GM23338 (cell line): ENCODE data around the gene HLA-G. TPM values are rescaled to one million over a fixed set of nuclear protein-coding genes. Genes with fewer than 3 reads are reported as not detected.
A peak's percentile ranks its signal among the peaks of the same experiment; 100 is the strongest.

Experiments
- ATAC-seq: fragments of 200-7000 bp; cut with Tn5 transposase; 3 replicates; pipeline ENCODE4 v1.9.1; 2020
- DNase-seq: peaks from one replicate; pipeline ENCODE4 v3.0.0-alpha.2; 2015; ENCODE audit warnings: low spot score
- H2AFZ ChIP-seq: fragments of 200-600 bp; sonication (generic); 2 replicates; pipeline ENCODE4 v1.8.0; 2016; ENCODE audit warnings: antibody characterized with exemption, mild to moderate bottlenecking, moderate library complexity
- H3F3A ChIP-seq: fragments of 200-600 bp; sonication (generic); replicated peaks from 2 replicates; pipeline ENCODE4 v1.8.0; 2017; ENCODE audit warnings: antibody characterized with exemption, mixed run types, low read depth
- H3K27ac ChIP-seq: fragments of 200-600 bp; sonication (generic); 2 replicates; pipeline ENCODE4 v1.6.1; 2016; ENCODE audit warnings: low read depth
- H3K27me3 ChIP-seq: fragments of 200-600 bp; sonication (generic); 2 replicates; pipeline ENCODE4 v1.8.0; 2016; ENCODE audit warnings: mild to moderate bottlenecking, mixed run types, moderate library complexity; ENCODE audit not compliant: insufficient read depth
- H3K36me3 ChIP-seq: fragments of 200-600 bp; sonication (generic); 2 replicates; pipeline ENCODE4 v1.8.0; 2016; ENCODE audit warnings: mild to moderate bottlenecking; ENCODE audit not compliant: insufficient read depth
- H3K4me1 ChIP-seq: fragments of 200-600 bp; sonication (generic); 2 replicates; pipeline ENCODE4 v1.8.0; 2016; ENCODE audit warnings: mild to moderate bottlenecking, moderate library complexity; ENCODE audit not compliant: insufficient read depth
- H3K4me2 ChIP-seq: fragments of 200-600 bp; sonication (generic); 2 replicates; pipeline ENCODE4 v1.7.1; 2017; ENCODE audit warnings: mixed run types
- H3K4me3 ChIP-seq: fragments of 200-600 bp; sonication (generic); 2 replicates; pipeline ENCODE4 v1.6.1; 2016; ENCODE audit warnings: mixed run types
- H3K79me2 ChIP-seq: fragments of 200-600 bp; sonication (generic); replicated peaks from 2 replicates; pipeline ENCODE4 v1.8.0; 2017; ENCODE audit warnings: mild to moderate bottlenecking; ENCODE audit not compliant: insufficient read depth
- H3K9me2 ChIP-seq: fragments of 200-600 bp; sonication (generic); 2 replicates; pipeline ENCODE4 v1.8.0; 2017; ENCODE audit not compliant: insufficient read depth
- H4K20me1 ChIP-seq: fragments of 200-600 bp; sonication (generic); replicated peaks from 2 replicates; pipeline ENCODE4 v1.8.0; 2017; ENCODE audit warnings: mild to moderate bottlenecking; ENCODE audit not compliant: insufficient read depth
- H3K27ac Mint-ChIP-seq: 2 replicates; pipeline ENCODE4 v1.8.0; 2020; ENCODE audit warnings: inconsistent platforms, mild to moderate bottlenecking, moderate library complexity, mixed read lengths
- H3K27me3 Mint-ChIP-seq: 3 replicates; pipeline ENCODE4 v1.8.0; 2022; ENCODE audit warnings: low read depth, mild to moderate bottlenecking, moderate library complexity, mixed read lengths, inconsistent platforms; ENCODE audit not compliant: insufficient read depth, poor library complexity
- H3K36me3 Mint-ChIP-seq: 3 replicates; pipeline ENCODE4 v1.8.0; 2021; ENCODE audit warnings: low read depth, mild to moderate bottlenecking, inconsistent platforms, moderate library complexity, mixed read lengths
- H3K4me1 Mint-ChIP-seq: 3 replicates; pipeline ENCODE4 v1.8.0; 2020; ENCODE audit warnings: mild to moderate bottlenecking, inconsistent platforms, mixed read lengths
- H3K4me3 Mint-ChIP-seq: 3 replicates; pipeline ENCODE4 v1.8.0; 2021; ENCODE audit warnings: moderate library complexity, mild to moderate bottlenecking, inconsistent platforms, mixed read lengths
- H3K9me3 Mint-ChIP-seq: 3 replicates; pipeline ENCODE4 v1.8.0; 2020; ENCODE audit warnings: moderate library complexity, mild to moderate bottlenecking, inconsistent platforms, mixed read lengths
- EZH2phosphoT487 ChIP-seq: fragments of 200-600 bp; sonication (generic); IDR thresholded peaks from one replicate; pipeline ENCODE4 v1.8.1; 2018; ENCODE audit warnings: antibody characterized with exemption; ENCODE audit not compliant: unreplicated experiment
- JUNB ChIP-seq: IDR thresholded peaks from one replicate; pipeline ENCODE4 v1.6.1; 2016; ENCODE audit warnings: antibody characterized with exemption; ENCODE audit not compliant: unreplicated experiment
- POLR2AphosphoS5 ChIP-seq: IDR thresholded peaks from 2 replicates; pipeline ENCODE4 v1.6.1; 2016; ENCODE audit warnings: antibody characterized with exemption, low read depth
- ZNF114 ChIP-seq: fragments of 250-450 bp; sonication (Bioruptor Pico); IDR thresholded peaks from 2 replicates; pipeline ENCODE4 v1.5.0; 2020; ENCODE audit warnings: mild to moderate bottlenecking, moderate library complexity
- polyA plus RNA-seq: library from polyadenylated mRNA; unstranded; fragments of >200 nt; fragmentation: Nextera tagmentation; extraction: Ambion mirVana; gene quantifications from 2 replicates; pipeline ENCODE4 v1.2.1, GENCODE V29; 2016
- total RNA-seq: library from RNA; depleted of rRNA; stranded (reverse); fragments of >200 nt; shearing (Covaris generic); gene quantifications from 2 replicates; pipeline ENCODE4 v1.2.3, GENCODE V29; 2014
- TF ChIP-seq, protein P1 (sequence below): fragments of 250-450 bp; sonication (Bioruptor Pico); IDR thresholded peaks from 2 replicates; pipeline ENCODE4 v1.5.0; 2020; ENCODE audit warnings: mild to moderate bottlenecking, moderate library complexity
- TF ChIP-seq, protein P2 (sequence below), 2 experiments: fragments of 200-600 bp in 1 of 2; sonication (generic) in 1 of 2; conservative IDR thresholded peaks; 2 replicates each; pipeline versions ENCODE4 v1.5.1 to v1.6.1; 2016 to 2017; ENCODE audit warnings: antibody characterized with exemption in 2 of 2, low read depth in 2 of 2, mild to moderate bottlenecking in 2 of 2, moderate library complexity in 1 of 2

The HLA-G gene
- total and polyA plus RNA-seq, 2 experiments from 2014 or later: 2.5 to 2.8 TPM

GRCh38 chr6:29813066-29813465, 14.6 kb upstream of the HLA-G start (continued):
- TF ChIP-seq, protein P1, sequence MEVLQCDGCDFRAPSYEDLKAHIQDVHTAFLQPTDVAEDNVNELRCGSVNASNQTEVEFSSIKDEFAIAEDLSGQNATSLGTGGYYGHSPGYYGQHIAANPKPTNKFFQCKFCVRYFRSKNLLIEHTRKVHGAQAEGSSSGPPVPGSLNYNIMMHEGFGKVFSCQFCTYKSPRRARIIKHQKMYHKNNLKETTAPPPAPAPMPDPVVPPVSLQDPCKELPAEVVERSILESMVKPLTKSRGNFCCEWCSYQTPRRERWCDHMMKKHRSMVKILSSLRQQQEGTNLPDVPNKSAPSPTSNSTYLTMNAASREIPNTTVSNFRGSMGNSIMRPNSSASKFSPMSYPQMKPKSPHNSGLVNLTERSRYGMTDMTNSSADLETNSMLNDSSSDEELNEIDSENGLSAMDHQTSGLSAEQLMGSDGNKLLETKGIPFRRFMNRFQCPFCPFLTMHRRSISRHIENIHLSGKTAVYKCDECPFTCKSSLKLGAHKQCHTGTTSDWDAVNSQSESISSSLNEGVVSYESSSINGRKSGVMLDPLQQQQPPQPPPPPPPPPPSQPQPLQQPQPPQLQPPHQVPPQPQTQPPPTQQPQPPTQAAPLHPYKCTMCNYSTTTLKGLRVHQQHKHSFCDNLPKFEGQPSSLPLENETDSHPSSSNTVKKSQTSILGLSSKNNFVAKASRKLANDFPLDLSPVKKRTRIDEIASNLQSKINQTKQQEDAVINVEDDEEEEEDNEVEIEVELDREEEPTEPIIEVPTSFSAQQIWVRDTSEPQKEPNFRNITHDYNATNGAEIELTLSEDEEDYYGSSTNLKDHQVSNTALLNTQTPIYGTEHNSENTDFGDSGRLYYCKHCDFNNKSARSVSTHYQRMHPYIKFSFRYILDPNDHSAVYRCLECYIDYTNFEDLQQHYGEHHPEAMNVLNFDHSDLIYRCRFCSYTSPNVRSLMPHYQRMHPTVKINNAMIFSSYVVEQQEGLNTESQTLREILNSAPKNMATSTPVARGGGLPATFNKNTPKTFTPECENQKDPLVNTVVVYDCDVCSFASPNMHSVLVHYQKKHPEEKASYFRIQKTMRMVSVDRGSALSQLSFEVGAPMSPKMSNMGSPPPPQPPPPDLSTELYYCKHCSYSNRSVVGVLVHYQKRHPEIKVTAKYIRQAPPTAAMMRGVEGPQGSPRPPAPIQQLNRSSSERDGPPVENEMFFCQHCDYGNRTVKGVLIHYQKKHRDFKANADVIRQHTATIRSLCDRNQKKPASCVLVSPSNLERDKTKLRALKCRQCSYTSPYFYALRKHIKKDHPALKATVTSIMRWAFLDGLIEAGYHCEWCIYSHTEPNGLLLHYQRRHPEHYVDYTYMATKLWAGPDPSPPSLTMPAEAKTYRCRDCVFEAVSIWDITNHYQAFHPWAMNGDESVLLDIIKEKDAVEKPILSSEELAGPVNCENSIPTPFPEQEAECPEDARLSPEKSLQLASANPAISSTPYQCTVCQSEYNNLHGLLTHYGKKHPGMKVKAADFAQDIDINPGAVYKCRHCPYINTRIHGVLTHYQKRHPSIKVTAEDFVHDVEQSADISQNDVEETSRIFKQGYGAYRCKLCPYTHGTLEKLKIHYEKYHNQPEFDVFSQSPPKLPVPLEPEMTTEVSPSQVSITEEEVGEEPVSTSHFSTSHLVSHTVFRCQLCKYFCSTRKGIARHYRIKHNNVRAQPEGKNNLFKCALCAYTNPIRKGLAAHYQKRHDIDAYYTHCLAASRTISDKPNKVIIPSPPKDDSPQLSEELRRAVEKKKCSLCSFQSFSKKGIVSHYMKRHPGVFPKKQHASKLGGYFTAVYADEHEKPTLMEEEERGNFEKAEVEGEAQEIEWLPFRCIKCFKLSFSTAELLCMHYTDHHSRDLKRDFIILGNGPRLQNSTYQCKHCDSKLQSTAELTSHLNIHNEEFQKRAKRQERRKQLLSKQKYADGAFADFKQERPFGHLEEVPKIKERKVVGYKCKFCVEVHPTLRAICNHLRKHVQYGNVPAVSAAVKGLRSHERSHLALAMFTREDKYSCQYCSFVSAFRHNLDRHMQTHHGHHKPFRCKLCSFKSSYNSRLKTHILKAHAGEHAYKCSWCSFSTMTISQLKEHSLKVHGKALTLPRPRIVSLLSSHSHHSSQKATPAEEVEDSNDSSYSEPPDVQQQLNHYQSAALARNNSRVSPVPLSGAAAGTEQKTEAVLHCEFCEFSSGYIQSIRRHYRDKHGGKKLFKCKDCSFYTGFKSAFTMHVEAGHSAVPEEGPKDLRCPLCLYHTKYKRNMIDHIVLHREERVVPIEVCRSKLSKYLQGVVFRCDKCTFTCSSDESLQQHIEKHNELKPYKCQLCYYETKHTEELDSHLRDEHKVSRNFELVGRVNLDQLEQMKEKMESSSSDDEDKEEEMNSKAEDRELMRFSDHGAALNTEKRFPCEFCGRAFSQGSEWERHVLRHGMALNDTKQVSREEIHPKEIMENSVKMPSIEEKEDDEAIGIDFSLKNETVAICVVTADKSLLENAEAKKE: no peak
- TF ChIP-seq EZH2phosphoT487 (no peak), JUNB (no peak)

GRCh38 chr6:29813809-29814208, 13.8 kb upstream of the HLA-G start:
- Histone ChIP-seq H3K27ac (no peak overlapping the region), H3F3A (no peaks in the 10 kb centered on the region), H3K4me1 (no peaks in the 10 kb centered on the region), H3K9me2 (0 out of 2 replicates have a peak, but pooled peaks cover 3% of the 10 kb centered on the region), H4K20me1 (no peaks in the 10 kb centered on the region), H3K79me2 (no peaks in the 10 kb centered on the region), H2AFZ (no peak overlapping the region), H3K36me3 (no peaks in the 10 kb centered on the region), H3K4me3 (no peak overlapping the region), H3K4me2 (no peak overlapping the region), H3K27me3 (no peaks in the 10 kb centered on the region)
- TF ChIP-seq, protein P2, sequence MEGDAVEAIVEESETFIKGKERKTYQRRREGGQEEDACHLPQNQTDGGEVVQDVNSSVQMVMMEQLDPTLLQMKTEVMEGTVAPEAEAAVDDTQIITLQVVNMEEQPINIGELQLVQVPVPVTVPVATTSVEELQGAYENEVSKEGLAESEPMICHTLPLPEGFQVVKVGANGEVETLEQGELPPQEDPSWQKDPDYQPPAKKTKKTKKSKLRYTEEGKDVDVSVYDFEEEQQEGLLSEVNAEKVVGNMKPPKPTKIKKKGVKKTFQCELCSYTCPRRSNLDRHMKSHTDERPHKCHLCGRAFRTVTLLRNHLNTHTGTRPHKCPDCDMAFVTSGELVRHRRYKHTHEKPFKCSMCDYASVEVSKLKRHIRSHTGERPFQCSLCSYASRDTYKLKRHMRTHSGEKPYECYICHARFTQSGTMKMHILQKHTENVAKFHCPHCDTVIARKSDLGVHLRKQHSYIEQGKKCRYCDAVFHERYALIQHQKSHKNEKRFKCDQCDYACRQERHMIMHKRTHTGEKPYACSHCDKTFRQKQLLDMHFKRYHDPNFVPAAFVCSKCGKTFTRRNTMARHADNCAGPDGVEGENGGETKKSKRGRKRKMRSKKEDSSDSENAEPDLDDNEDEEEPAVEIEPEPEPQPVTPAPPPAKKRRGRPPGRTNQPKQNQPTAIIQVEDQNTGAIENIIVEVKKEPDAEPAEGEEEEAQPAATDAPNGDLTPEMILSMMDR (conservative IDR thresholded peaks at IDR 0.05; ENCODE audit: low read depth in 2 of 2): peak in 1 of 2 experiments; percentile 36; a peak in 2 of 4 replicates
- no peak for TF ChIP-seq POLR2AphosphoS5
- no peak for TF ChIP-seq ZNF114 (CRISPR knock-in tag)
- DNase-seq (no peak), ATAC-seq (peak; percentile 74)
- H3K27ac Mint-ChIP-seq: no peak overlapping the region
- H3K9me3 Mint-ChIP-seq: no peaks in the 10 kb centered on the region
- H3K27me3 Mint-ChIP-seq: peaks cover 12% of the 10 kb centered on the region
- no peak overlapping the region for H3K4me3 Mint-ChIP-seq
- H3K4me1 Mint-ChIP-seq: no peaks in the 10 kb centered on the region; the same call in 2 of the 3 replicates
- H3K36me3 Mint-ChIP-seq: no peaks in the 10 kb centered on the region
